Measurements from ENCODE around the gene AQR. TPM values are rescaled to one million over a fixed set of nuclear protein-coding genes. Genes with fewer than 3 reads are reported as not detected.
"Not testable (repeated sequence)": the region's sequence is repeated elsewhere in the genome, so short reads cannot be mapped to it uniquely, and the experiment has no call there.

Gene AQR
- total RNA-seq: 46.3 and 50.5 TPM in 2 replicates

- intact Hi-C loops (cut with micrococcal nuclease): loop anchor here (1.0 to 5.0 kb wide), 3 partner anchors 19 to 727 kb away; partner anchors contain the start of genes DPH6 and ZNF770
Observed at GRCh38 chr15:34969340-34970097, at the start of gene AQR. TSS of gene AQR (minus strand) at chr15:34969742. CDS start at chr15:34969613, 129 bp downstream.

GRCh38 chr15:35014241-35014640 lies 44.7 kb upstream of the AQR start:
- intact Hi-C loops (cut with micrococcal nuclease): no loop called here

GRCh38 chr15:35013370-35013769 lies 43.8 kb upstream of the AQR start:
- intact Hi-C loops (cut with micrococcal nuclease): no loop called here

GRCh38 chr15:35007397-35007796 lies 37.9 kb upstream of the AQR start:
- intact Hi-C loops (cut with micrococcal nuclease): no loop called here

- intact Hi-C loops (cut with micrococcal nuclease): no loop called here
Observed at GRCh38 chr15:35005933-35006332, 36.4 kb upstream of the AQR start.

- intact Hi-C loops (cut with micrococcal nuclease): no loop called here
Observed at GRCh38 chr15:35003928-35004327, 34.4 kb upstream of the AQR start.

GRCh38 chr15:35000511-35000910 lies 31.0 kb upstream of the AQR start:
- intact Hi-C loops (cut with micrococcal nuclease): no loop called here

GRCh38 chr15:34999906-35000305 lies 30.4 kb upstream of the AQR start:
- intact Hi-C loops (cut with micrococcal nuclease): no loop called here

GRCh38 chr15:34994925-34995324 lies 25.4 kb upstream of the AQR start:
- intact Hi-C loops (cut with micrococcal nuclease): no loop called here

- intact Hi-C loops (cut with micrococcal nuclease): no loop called here
Observed at GRCh38 chr15:34993877-34994276, 24.3 kb upstream of the AQR start.

- intact Hi-C loops (cut with micrococcal nuclease): no loop called here
Observed at GRCh38 chr15:34993412-34993811, 23.9 kb upstream of the AQR start.

- intact Hi-C loops (cut with micrococcal nuclease): loop anchor here (1.0 to 10.0 kb wide), 4 partner anchors 19 to 1587 kb away; partner anchors contain the start of genes AQR, AVEN, CDIN1 and KATNBL1
Observed at GRCh38 chr15:34988027-34988902, 18.7 kb upstream of the AQR start, which contains the start of gene ZNF770. TSS of gene ZNF770 (minus strand) at chr15:34988287. CDS start at chr15:34983434, 4,853 bp downstream.

GRCh38 chr15:34987609-34988026 lies 18.1 kb upstream of the AQR start:
- intact Hi-C loops (cut with micrococcal nuclease): loop anchor here (1.0 to 10.0 kb wide), 4 partner anchors 18 to 1587 kb away; partner anchors contain the start of genes AQR, AVEN, CDIN1 and KATNBL1

- intact Hi-C loops (cut with micrococcal nuclease): loop anchor here (5.0 to 10.0 kb wide), 3 partner anchors 775 to 1588 kb away; partner anchors contain the start of genes AVEN, CDIN1 and KATNBL1
Observed at GRCh38 chr15:34986771-34987480, 17.4 kb upstream of the AQR start.

- intact Hi-C loops (cut with micrococcal nuclease): loop anchor here (5.0 to 10.0 kb wide), 3 partner anchors 774 to 1588 kb away; partner anchors contain the start of genes AVEN, CDIN1 and KATNBL1
Observed at GRCh38 chr15:34986326-34986725, 16.8 kb upstream of the AQR start.

GRCh38 chr15:34984889-34985630 lies 15.5 kb upstream of the AQR start:
- intact Hi-C loops (cut with micrococcal nuclease): loop anchor here (5.0 to 10.0 kb wide), 3 partner anchors 773 to 1590 kb away; partner anchors contain the start of genes AVEN, CDIN1 and KATNBL1

GRCh38 chr15:34976743-34977142 lies 7.2 kb upstream of the AQR start:
- intact Hi-C loops (cut with micrococcal nuclease): no loop called here

- intact Hi-C loops (cut with micrococcal nuclease): no loop called here
Observed at GRCh38 chr15:34976073-34976472, 6.5 kb upstream of the AQR start.

GRCh38 chr15:34973512-34973911 lies 4.0 kb upstream of the AQR start:
- intact Hi-C loops (cut with micrococcal nuclease): no loop called here

- intact Hi-C loops (cut with micrococcal nuclease): not testable (repeated sequence)
Observed at GRCh38 chr15:34970098-34970643, 629 bp upstream of the AQR start.
